Ureter (tissue), 1 donor: ENCODE results near the gene KRT86. TPM values are rescaled to one million over a fixed set of nuclear protein-coding genes. Genes with fewer than 3 reads are reported as not detected.
"Not testable (repeated sequence)": the region's sequence is repeated elsewhere in the genome, so short reads cannot be mapped to it uniquely, and the experiment has no call there.

ENCODE experiments used
- DNase-seq: peaks from one replicate; pipeline ENCODE4 v3.0.0-alpha.2; 2020; ENCODE audit warnings: low spot score
- total RNA-seq: library from RNA; stranded (reverse); gene quantifications from one replicate; pipeline ENCODE4 v1.2.4, GENCODE V29; 2023
- donor health status: DM: yes; HTN: yes; CAD: no.

KRT86 gene
- total RNA-seq, 1 donor from 2014 or later: 0.62 TPM

DNA sequence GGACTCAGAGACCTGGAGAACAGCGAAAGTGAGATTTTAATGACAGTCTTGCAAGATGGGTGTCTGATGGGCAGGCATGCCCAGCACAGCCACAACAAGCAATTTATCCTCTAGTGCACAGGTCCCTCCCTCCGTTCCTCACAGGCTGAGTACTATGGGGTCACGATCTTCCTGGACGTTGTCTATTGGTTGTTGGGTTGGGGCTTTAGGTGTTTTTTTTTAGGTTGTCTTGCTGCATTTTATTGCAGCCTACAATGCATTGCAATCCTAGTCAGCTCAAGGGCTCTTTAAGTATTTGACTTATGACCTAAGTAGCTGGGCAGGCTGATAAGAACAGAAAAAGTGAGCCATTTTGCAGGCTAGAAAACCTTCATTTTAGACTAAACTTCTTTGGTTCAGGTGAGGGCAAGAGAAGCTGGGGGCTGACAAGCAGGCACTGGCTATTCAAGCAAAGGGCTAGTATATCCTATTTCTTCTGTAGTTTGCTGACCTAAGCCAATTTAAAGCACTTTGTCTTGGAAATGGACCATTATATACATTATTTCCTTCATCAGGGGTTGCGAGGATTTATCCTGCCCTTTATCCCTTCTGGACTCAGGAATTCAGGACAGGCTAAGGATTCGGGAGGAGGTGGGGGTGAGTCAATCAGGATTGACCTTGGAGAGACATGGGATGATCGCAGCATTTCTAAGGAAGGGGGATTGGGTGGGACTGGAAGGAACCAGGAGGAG is 35.4 kb upstream of the KRT86 start:
- no peak for DNase-seq

DNA sequence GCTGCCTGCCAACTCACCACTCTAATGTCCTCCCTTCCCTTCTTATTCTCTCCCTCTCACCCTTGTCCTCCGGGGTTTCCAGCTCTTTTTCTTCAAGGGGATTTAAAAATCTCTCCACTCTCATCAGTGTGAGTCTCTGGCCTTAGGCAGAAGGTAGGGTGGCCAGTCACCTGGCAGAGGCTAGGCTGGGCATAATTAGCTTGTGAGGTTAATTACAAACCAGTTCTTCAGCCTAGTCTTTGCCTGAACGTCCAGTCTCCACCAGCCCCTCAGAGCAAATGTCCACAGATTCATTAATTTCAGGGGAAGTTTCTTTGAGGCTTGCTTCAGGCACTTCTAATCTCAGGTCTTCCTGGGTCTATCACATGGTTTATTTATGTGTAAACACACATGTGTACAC is 34.7 kb upstream of the KRT86 start:
- DNase-seq: no peak

DNA sequence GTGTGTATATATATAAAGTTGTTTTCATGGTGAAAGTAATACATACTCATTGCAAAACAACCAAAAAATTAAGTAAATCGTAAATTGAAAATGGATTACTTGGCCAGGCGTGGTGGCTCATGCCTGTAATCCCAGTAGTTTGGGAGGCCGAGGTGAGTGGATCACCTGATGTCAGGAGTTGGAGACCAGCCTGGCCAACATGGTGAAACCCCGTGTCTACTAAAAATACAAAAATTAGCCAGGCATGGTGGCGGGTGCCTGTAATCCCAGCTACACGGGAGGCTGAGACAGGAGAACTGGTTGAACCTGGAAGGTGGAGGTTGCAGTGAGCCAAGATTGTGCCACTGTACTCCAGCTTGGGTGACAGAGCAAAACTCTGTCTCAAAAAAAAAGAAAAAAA is 34.2 kb upstream of the KRT86 start:
- DNase-seq: not testable (repeated sequence)

DNA sequence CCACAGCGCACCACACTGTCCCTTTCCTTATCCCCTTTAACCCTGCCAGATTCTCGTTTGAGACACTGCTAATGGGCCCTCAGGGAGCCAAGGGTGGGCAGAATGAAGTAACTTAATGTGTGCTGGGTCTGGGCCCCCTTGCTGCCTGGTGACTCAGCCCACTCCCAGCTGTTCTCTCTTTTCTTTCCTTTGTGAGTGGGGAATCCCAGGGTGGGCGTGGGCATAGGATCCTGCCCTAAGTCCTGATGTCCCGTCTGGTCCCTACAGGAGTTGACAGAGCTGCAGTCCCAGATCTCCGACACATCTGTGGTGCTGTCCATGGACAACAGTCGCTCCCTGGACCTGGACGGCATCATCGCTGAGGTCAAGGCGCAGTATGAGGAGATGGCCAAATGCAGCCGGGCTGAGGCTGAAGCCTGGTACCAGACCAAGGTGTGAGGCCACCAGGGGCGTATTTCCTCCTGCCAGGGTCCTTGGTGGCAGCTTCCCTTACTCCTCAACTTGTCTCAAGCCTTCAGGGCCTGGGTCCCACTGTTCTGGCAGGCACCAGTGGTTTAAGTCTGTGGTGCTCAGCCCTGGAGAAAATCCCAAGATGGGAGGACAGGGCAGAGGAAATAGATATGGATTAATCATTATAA is 33.1 kb upstream of the KRT86 start:
- DNase-seq: no peak

DNA sequence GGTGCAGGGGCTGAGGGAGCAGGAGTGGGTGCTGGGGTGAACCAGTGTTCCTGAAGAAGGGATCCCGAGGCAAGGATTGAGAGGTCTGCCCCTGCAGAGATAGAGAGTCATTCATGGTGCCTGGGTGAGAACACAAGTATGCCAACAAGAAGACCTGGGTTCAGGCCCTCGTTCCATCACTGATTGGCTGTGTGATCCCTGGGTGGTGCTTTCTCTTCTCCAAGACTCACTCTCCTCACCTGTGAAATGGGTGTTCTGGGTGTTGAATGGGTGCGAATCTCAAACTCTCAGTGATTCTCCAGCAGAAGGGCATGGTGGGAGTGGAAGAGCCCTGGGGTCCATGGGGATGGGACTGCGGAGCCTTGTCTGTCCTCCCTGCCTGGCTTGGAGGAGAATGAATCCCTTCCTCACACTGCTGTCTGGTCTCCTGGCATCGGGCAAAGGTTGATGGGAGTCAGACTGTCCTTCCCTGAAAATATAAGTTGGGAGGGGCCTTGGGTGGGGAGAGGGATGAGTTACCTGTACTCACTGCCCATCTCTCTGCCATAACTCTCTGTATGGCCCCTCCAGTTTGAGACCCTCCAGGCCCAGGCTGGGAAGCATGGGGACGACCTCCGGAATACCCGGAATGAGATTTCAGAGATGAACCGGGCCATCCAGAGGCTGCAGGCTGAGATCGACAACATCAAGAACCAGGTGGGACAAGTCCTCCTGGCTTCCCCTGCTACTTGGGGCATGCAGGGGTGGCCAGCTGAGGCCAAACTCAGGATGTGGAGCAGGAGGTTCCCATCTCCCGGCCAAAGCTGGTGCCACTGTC is 31.8 kb upstream of the KRT86 start:
- DNase-seq: no peak

DNA sequence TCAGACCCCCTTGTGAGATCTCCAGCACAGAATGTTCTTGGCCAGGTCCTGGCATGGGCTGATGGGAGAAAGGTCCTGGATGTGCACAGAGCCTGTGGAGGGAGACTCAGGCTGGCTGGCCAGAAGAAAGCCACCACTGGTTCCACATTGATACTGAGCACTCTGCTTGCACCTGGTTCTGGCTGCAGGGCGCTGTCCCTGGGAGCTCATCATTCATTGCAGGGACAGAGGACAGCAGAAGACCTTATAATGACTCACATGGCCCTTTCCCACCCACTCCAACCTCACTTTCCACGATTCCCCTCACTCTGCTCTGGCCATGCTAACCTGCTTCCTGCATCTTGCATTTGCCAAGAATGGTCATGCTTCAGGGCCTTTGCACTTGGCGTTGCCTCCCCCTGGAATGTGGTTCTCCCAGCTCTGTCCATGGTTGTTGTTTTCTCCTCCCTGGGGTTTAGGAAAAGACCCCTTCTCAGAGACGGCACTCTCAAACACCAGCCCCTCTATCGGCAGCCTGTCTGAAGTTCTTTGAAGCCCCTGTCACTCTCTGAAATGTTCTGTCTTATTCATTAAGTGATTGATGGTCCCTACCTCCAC is 31.1 kb upstream of the KRT86 start:
- DNase-seq: no peak

DNA sequence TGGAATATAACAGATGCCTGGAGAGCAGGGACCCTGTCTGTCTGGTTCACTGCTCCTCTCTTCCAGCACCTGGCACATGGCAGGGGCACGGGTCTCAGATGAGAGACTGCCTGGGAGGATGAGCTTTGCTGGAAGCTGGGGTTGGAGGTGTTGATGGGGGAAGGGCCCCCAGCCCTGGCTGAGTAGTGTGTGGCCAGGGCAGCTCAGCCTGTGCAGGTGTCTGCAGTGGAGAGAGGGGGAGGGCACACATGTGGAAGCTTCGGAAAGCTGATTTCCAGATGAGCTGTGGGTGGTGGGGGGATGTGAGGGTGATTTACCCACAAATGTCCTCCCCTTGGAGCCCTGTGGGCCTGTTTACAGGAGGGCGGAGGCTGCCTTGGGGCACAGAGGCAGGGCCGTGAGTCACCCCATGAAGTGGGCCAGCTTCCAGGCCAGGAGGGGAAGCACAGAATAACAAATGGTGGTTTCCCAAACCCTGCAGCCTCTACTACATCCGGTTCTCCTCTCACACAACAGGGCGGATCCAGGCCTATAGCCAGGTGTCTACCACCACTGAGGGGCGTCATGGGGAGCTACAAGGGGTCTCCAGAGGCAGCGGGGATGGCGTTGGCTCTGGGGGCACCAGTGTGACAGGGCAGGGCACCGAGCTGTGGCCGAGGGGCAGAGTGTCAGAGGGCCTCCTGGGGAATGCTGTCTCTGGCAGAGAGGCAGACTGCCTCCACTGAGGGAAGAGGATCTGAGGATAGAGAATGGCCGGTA is 30.4 kb upstream of the KRT86 start:
- peak; percentile 89 for DNase-seq

DNA sequence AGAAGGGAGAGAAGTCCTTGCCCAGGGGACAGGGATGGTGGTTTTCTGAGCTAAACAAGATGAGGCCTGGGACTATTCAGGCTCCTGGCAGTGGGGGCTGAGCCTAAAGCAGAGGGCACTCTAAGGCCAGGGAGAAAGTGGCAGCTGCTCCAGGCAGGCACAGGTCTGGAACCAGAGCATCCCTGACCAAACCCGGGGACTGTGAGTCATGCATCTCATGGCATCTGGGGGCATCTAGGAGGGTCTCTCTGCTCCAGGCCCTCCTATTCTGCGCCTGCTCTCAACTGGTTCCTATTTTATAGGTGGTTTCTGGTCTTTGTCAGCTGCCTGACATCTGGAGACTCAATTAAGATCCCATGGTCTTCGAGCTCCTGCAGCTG is 29.8 kb upstream of the KRT86 start:
- DNase-seq: no peak

DNA sequence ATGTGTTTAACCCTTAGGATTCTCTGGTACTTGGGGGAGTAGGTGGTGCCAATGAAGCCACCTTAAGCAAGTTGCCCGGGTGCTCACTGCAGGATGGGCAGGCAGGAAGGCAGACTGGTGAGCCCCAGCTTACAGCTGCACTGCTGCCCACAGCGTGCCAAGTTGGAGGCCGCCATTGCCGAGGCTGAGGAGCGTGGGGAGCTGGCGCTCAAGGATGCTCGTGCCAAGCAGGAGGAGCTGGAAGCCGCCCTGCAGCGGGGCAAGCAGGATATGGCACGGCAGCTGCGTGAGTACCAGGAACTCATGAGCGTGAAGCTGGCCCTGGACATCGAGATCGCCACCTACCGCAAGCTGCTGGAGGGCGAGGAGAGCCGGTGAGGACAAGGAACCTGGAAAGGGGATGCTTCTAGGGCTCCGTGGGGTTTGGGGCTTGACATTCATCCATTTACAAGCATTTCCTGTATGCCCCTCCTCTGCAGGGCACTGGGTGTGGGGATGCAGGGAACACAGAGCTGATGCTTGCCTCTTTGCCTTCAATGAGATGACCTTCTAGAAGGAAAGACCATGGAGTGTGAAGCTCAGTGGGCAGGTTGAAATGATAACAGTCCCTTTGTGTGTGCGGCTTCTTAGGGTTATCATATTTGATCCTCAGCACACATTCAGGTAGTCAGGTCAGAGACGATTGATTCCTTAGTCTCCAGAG is 29.0 kb upstream of the KRT86 start:
- no peak for DNase-seq

DNA sequence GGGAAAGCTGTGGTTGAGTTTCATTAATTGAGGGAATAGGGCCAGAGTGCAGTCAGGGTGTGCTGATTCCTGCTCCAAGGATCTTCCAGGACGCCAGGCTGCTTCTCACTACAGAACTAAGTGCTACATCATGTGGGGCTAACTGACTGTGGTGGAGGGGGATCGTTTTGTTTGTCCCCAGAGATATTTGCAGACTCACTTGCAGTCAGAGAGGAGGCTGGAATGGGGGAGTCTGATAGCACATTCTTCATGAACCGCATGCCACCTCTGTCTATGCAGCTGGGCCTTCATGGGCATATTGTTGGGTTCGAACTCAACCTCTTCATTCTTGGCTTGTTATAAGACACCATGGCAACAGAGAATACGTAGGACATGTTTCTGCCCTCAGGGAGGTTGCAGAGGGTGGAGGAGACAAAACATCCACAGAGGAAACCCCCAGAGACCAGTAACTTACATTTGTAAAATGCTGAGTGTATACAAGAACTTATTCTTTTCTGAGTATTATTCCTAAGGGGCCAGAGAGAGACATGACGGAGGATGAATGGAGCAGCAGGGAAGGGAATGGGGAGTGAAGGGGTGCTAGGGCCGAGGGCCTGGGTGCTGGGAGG is 28.4 kb upstream of the KRT86 start:
- DNase-seq: no peak

DNA sequence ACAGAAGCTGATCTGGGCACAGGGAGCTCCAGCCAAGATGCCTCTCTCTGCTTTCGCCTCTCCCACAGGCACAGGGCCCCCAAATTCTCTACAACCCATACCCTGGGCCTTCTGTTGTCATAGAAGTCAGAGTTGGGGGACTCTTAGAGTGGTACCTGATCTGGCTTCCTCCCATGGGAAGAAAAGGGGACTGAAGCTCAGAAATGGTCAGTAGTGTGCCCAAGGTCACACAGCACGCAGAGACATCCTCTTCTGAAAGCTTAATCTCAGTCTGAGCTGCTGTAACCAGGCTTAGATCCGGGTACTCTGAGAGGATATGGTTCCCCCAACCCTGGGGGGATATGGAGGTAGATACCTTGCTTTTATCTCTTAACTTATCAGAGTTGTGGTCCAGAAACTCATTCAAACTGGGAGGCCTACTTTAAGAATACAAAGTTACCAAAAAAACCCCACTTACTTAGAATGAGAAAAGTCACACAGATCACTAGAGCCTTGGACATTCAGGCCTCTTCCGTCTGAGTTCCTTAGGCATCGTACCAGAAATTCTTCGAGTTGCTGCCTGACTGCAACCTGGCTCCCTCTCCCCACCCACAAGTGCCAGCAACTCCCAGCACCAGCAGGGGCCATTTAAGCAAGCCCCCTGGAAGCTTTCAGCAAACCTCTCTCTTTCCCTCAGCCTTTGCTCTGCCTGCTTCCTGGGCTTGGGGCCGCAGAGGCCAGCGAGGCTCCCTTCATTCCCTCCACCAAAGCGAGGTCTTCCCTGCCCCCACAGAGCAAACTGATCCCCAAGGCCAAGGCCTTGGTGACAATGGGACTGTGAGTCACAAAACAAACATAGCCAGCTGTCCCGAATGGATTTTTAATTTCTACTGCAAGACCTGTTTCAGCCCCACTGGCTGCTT is 27.5 kb upstream of the KRT86 start:
- DNase-seq: no peak

DNA sequence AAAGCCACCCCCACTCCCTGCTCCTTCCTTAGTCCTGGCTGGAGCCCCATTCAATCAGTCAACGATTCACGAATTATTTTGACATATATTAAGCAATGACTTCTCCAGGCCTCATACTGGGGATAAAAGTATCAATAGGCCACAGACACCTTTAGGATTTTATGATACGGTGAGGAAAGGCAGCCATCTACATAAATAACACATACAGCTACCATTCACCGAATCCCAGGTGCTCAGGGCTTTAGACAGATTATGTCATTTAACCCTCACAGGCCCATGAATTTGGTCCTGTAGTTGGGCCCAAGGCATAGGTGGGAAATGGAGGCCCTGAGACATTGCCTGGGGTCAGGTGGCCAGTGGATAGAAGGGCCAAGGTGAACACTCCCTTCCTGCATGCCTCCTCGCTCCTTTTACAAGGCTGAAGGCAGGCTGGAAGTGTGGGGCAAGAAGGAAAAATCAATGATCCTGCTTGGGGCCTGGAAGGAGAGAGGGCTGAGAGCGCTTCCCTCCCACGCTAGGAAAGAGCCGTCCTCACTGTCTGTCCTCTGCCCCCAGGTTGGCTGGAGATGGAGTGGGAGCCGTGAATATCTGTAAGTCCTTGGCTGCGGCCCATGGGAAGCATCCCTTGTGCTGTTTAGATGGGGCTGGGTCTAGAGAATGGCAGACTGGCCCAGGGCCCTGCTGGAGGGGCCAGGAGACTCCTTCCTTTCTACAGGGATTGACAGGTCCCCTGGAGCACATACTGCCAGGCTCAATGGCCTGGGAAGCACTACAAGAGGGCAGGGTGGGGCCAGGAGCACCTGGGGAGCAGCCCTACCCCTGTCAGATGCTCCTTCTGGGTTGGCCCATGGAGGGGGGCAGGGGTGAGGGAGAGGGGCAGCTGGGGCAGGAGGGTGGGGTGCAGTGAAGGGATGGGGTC is 26.6 kb upstream of the KRT86 start:
- DNase-seq: no peak

DNA sequence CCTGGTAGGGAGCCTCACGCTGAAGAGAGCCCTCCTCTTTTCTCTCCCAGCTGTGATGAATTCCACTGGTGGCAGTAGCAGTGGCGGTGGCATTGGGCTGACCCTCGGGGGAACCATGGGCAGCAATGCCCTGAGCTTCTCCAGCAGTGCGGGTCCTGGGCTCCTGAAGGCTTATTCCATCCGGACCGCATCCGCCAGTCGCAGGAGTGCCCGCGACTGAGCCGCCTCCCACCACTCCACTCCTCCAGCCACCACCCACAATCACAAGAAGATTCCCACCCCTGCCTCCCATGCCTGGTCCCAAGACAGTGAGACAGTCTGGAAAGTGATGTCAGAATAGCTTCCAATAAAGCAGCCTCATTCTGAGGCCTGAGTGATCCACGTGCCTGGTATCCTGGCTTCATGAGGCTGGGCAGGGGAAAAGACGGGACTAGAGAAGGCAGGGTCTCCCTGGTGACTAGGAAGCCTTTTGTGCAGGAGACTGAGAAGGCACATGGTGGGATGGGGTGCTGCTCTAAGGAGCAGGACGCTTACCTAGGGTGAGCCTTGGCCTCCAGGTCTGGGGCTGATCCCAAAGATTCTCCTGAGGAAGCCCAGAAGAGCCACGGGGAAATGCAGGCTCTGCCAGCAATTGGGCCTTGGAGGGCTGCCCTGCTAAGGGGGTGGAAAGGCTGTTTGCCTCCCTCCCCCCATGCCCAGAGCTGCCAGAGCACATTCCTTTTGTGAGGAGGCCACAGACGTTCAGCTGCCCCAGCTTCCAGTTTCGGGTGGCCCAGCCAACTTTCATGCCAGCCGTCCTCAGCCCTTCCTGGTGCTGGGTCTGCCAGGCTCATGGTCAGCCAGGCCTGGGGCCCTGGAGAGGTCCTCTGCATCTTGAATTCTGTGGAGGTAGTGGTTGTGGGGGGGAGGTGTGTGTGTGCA is 25.6 kb upstream of the KRT86 start:
- no peak for DNase-seq

DNA sequence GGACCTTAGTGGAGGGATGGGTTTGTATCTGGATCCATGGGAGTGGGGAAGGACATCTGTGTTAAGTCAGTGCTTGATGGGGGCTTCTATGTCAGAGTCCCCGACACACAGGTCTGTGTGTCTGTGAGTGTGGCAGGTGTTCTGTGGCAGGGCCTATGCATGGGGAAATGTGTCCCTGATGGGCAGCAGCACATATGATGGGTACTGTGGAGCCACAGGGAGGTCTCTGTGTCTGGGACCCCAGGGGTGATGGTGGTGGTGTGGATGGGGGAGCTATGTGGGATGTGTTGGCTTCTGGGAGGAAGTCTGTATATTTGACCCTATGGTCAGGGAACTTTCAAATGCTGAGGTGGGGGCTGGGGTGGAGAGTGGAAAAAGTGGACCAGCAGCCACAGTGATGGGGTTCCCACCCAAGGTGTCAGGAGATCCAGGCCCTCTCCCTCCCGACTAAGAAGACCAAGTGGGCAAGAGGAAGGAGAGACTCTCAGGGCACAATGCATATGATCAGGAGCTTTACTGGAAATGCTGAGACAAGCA is 24.9 kb upstream of the KRT86 start:
- DNase-seq: no peak

DNA sequence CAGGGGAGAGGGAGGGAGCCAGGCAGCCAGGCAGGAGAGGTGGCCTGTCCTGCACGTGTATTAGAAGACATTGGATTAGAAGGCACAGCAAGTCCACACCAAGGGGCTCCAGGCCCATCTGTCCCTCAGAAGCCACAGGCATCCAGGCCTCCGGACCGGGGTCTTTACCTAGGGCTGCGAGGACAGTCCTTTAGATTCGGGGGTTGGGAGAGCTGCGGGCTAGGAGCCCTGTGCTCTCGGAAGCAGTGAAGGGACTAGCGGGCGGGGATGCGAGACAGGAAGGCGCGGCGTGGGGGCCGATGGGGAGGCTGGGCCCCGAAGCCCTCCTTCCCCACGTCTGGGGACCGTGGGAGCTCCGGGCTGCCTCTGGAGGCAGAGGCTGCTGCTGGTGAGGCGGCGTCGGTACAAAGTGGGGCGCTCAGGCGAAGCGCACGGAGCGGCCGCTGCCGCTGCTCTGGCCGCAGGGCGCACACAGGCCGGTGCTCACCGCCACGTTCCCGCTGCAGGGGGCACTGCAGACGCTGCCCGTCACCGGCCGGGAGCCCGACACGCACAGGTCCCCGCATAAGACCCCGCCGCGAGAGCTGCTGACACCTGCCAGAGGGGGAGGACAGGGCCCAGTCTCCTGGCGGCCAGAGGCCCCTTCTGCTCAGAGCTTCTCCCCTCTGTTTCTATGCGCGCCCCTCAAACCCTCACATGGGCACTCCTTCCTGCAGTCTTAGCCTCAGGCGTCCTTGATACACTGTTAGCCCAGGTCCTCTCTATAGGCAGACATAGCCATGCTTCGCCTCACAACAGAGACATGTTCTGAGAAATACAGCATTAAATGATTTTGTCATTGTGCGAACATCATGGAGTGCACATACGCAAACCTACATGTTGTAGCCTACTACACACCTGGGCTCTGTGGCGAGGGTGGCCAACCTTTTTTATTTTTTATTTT is 24.1 kb upstream of the KRT86 start:
- no peak for DNase-seq
